Spinal cord (tissue), 10 donors: Measurements from ENCODE around the gene PIAS1. TPM values are rescaled to one million over a fixed set of nuclear protein-coding genes. Genes with fewer than 3 reads are reported as not detected.

Experiments used
- DNase-seq, 6 donors: peaks; one replicate each; pipeline versions ENCODE4 v3.0.0 to v3.0.0-alpha.2; 2013 to 2015; ENCODE audit warnings: low spot score in 6 of 6, low read depth in 4 of 6
- H3K27ac ChIP-seq: one replicate; pipeline ENCODE4 v1.5.1; 2013; ENCODE audit warnings: low read depth, low read length, control low read depth
- H3K27me3 ChIP-seq: one replicate; pipeline ENCODE4 v1.6.1; 2013; ENCODE audit warnings: low read length; ENCODE audit not compliant: control insufficient read depth, insufficient read depth
- H3K36me3 ChIP-seq: one replicate; pipeline ENCODE4 v1.6.1; 2013; ENCODE audit warnings: low read length; ENCODE audit not compliant: control insufficient read depth, insufficient read depth
- H3K4me1 ChIP-seq: one replicate; pipeline ENCODE4 v1.6.1; 2013; ENCODE audit warnings: low read length; ENCODE audit not compliant: control insufficient read depth, insufficient read depth
- H3K4me3 ChIP-seq: one replicate; pipeline ENCODE4 v1.5.1; 2013; ENCODE audit warnings: low read depth, low read length, control low read depth
- H3K9me3 ChIP-seq: one replicate; pipeline ENCODE4 v1.6.1; 2013; ENCODE audit warnings: low read length; ENCODE audit not compliant: control insufficient read depth, insufficient read depth
- WGBS: methylation state at CpG from one replicate; pipeline ENCODE4 v1.1.5; 2013; ENCODE audit warnings: missing lambda C conversion rate; ENCODE audit not compliant: insufficient coverage; 5-methylcytosine and 5-hydroxymethylcytosine counted together
- polyA plus RNA-seq, 2 donors: library from polyadenylated mRNA; unstranded; fragments of 120-200 nt; gene quantifications; one replicate each; pipeline ENCODE4 v1.2.1, GENCODE V29; 2013; ENCODE audit not compliant: insufficient read length in 2 of 2
- total RNA-seq, 2 donors: library from RNA; depleted of rRNA in 1 of 2; stranded (reverse); fragments of 120-200 nt in 1 of 2; fragments of >200 nt in 1 of 2; gene quantifications; one replicate each; pipeline versions ENCODE4 v1.2.3 to v1.2.4, GENCODE V29; 2013 to 2014
- donor health status: healthy.

The PIAS1 gene
- total and polyA plus RNA-seq, 4 donors = 34.4 to 48.5 (median 37.7) TPM

DNA sequence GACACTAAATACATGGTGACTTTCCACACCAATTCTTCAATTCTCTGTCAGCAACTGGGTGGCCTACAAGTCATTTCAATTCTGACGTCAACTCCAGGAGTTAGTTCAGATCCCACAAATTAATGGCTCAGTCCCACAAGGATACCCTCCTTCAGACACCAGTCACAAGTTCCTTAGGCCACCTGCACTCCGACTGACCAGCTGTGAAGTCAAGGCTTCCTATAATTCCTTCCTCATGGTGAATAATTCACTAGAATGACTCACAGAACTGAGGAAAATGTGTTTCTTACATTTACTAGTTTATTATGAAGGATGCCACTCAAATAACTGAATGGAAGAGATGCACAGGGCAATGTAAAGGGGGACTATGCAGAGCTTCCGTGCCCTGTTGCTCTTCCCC lies 6.3 kb upstream of the PIAS1 start:
- 92% methylated on average over 1 of the region's 3 CpGs for WGBS
- DNase-seq = no peak
- Histone ChIP-seq H3K4me3 (no peak overlapping the region), H3K4me1 (no peaks in the 10 kb centered on the region), H3K9me3 (no peaks in the 10 kb centered on the region), H3K27ac (no peak overlapping the region), H3K27me3 (no peaks in the 10 kb centered on the region), H3K36me3 (no peaks in the 10 kb centered on the region)

GRCh38 chr15:68051109-68051508 lies 3.0 kb upstream of the PIAS1 start:
- Histone ChIP-seq H3K27ac (no peak overlapping the region), H3K9me3 (no peaks in the 10 kb centered on the region)
- no CpG with 5 or more reads among the region's 2 CpGs for WGBS

DNA sequence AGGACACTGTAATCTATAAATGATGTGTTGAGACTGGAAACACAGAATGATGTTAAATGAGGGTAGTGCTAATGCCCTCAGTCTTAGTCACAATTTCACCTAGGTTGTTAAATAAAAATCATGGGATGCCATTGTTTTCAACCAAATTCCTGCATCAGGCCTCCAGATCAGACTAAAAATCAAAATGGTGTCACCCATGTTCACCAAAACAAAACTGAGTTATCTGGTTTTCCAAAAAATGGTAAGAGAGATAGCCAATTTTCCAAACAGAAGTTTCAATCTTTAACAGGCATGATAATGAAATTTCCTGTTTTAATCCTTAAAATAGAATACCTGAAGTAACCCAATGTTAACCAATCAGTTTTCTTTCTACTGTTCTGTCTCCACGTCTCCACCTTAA lies 2.2 kb upstream of the PIAS1 start:
- Histone ChIP-seq H3K4me1 (peaks cover 3% of the 10 kb centered on the region), H3K9me3 (no peaks in the 10 kb centered on the region), H3K27me3 (no peaks in the 10 kb centered on the region), H3K36me3 (no peaks in the 10 kb centered on the region), H3K27ac (no peak overlapping the region), H3K4me3 (no peak overlapping the region)
- no CpG with 5 or more reads among the region's 1 CpG for WGBS
- DNase-seq = no peak

More at GRCh38 chr15:68051109-68051508, 3.0 kb upstream of the PIAS1 start:
- Histone ChIP-seq H3K4me3 (no peak overlapping the region), H3K36me3 (no peaks in the 10 kb centered on the region), H3K27me3 (no peaks in the 10 kb centered on the region), H3K4me1 (peaks cover 3% of the 10 kb centered on the region)
- no peak for DNase-seq

- Histone ChIP-seq H3K27me3 (no peaks in the 10 kb centered on the region), H3K9me3 (no peaks in the 10 kb centered on the region), H3K36me3 (no peaks in the 10 kb centered on the region), H3K4me1 (peaks cover 3% of the 10 kb centered on the region), H3K27ac (no peak overlapping the region), H3K4me3 (no peak overlapping the region)
- no peak for DNase-seq
- 93% methylated on average over 4 of the region's 4 CpGs for WGBS
Measured at GRCh38 chr15:68052431-68052830, 1.7 kb upstream of the PIAS1 start.

DNA sequence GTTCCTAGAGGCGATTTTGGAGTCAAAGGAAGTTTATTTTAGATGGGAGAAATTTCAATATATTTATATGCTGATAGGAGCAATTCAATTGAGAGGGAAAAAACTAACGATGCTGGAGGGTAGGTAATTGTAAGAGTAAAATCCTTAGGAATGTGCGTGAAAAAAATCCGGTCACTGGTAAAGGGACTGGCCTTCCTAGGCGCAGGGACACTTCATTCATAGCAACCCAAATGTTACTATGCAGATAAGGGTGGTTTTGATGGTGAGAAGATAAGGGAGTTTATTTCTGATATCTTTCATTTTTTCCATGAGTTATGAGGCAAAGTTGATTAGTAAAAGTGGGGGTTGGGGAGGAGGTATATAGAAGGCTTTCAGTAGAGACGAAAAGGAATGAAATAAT lies 1.1 kb upstream of the PIAS1 start:
- Histone ChIP-seq H3K27ac (no peak overlapping the region), H3K4me3 (no peak overlapping the region), H3K36me3 (no peaks in the 10 kb centered on the region), H3K4me1 (peaks cover 3% of the 10 kb centered on the region), H3K27me3 (no peaks in the 10 kb centered on the region), H3K9me3 (no peaks in the 10 kb centered on the region)
- 82% methylated on average over 1 of the region's 6 CpGs for WGBS
- DNase-seq = no peak

DNA sequence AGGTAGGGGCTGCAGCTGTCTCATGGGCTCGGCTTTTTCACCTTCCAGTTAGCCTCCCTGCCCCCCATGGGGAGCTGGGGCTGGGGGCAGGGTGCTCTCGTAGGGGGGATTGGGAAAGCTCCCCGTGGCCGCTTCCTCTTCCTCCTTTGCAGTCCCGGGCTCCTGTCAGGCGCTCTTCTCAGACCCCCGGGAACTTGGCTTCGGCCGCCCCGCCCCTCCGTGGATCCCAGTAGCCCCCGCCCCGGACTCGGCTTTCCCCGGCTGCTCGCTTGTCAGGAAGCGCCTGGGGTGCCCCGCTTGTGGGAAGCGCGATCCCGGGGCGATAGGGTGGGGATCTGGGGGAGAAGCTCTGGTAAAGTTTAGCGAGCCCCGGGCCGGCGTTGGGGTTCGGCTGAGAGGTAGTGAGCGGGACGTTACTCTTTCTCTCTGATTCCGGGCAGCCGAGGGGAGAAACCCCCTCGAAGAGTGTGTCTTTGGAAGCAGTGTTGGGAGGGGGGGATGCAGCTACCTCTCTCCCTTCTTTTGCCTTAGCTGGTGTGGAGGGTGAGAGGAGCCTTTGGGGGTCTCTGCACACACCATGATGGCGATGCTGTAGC lies 611 bp downstream of the PIAS1 start:
- DNase-seq = peak in 5 of 6 donors; percentile 31 to 82 (median 42)
- H3K9me3 ChIP-seq = no peaks in the 10 kb centered on the region
- no peaks in the 10 kb centered on the region for H3K27me3 ChIP-seq
- peak overlapping the region; percentile 82 for H3K4me3 ChIP-seq
- H3K36me3 ChIP-seq = no peaks in the 10 kb centered on the region
- peaks cover 3% of the 10 kb centered on the region for H3K4me1 ChIP-seq
- H3K27ac ChIP-seq = peak overlapping the region; percentile 92
- 2% methylated on average over 30 of the region's 33 CpGs for WGBS

DNA sequence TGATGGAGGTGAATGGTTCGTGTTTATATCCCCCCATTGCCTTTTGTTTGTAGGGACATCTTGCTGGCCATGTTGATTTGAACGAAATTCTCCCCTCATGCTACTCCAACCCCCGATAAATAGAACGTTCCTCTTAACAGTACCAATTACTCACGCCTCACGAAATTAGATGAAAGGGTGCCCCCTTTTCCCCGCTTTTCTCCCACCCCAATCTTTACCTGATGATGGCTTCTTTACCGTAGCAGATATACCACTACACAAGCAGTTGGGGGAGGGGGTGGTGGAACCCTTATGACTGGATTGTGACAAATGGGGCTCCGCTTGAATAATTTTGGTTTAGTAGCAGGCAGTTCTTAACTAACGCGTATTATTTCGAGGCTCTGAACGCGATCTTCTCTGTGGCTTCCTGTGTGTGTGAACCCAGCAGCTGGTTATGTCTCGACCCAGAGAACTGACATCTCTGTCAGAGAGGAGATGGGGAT lies 1.1 kb downstream of the PIAS1 start:
- Histone ChIP-seq H3K4me3 (peak overlapping the region; percentile 82), H3K27ac (peak overlapping the region; percentile 92), H3K9me3 (no peaks in the 10 kb centered on the region), H3K27me3 (no peaks in the 10 kb centered on the region), H3K36me3 (no peaks in the 10 kb centered on the region), H3K4me1 (peaks cover 3% of the 10 kb centered on the region)
- peak; percentile 22 to 85 (median 46) for DNase-seq
- WGBS = 0% methylated on average over 5 of the region's 15 CpGs

- no peaks in the 10 kb centered on the region for H3K36me3 ChIP-seq
- no peaks in the 10 kb centered on the region for H3K9me3 ChIP-seq
- H3K4me1 ChIP-seq = peaks cover 3% of the 10 kb centered on the region
- peak overlapping the region; percentile 82 for H3K4me3 ChIP-seq
- DNase-seq = no peak
- WGBS = 39% methylated on average over 2 of the region's 5 CpGs
- H3K27me3 ChIP-seq = no peaks in the 10 kb centered on the region
- peak overlapping the region; percentile 92 for H3K27ac ChIP-seq
Measured at GRCh38 chr15:68056097-68056865, 2.2 kb downstream of the PIAS1 start.

DNA sequence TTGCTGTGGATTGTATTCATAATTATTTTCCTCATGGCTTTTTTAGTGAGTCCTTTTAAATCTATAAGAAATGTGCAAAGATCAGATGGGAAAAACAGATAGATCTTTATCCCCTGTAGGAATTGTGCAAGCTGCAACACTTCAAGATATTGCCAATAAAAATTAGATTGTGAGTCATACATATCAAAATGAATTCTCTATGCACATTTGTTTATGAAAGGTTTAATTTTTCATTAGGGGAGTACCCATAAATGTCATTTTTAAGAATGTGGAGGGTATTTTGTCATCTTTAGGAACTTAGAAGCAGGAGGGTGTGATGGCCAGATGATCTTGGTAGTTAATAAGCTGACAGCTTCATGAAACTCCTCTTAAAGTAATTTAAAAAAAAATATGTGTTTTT lies 2.9 kb downstream of the PIAS1 start:
- H3K9me3 ChIP-seq = no peaks in the 10 kb centered on the region
- no peak overlapping the region for H3K27ac ChIP-seq
- no peaks in the 10 kb centered on the region for H3K27me3 ChIP-seq
- H3K36me3 ChIP-seq = no peaks in the 10 kb centered on the region
- no peak for DNase-seq
- H3K4me3 ChIP-seq = no peak overlapping the region
- peaks cover 3% of the 10 kb centered on the region for H3K4me1 ChIP-seq

GRCh38 chr15:68057758-68058157 lies 3.6 kb downstream of the PIAS1 start:
- Histone ChIP-seq H3K36me3 (no peaks in the 10 kb centered on the region), H3K9me3 (no peaks in the 10 kb centered on the region), H3K4me3 (no peak overlapping the region), H3K27me3 (no peaks in the 10 kb centered on the region), H3K4me1 (peaks cover 3% of the 10 kb centered on the region), H3K27ac (no peak overlapping the region)
- 38% methylated on average over 2 of the region's 6 CpGs for WGBS
- no peak for DNase-seq
